SKM-1 (cell line): ENCODE results near the gene KLHDC8A.
"Not testable (repeated sequence)": the region's sequence is repeated elsewhere in the genome, so short reads cannot be mapped to it uniquely, and the experiment has no call there.

Experiments used
- DNase-seq: peaks from one replicate; lab custom pipeline; 2025; ENCODE audit not compliant: unreplicated experiment; lab: John Stamatoyannopoulos, UW

KLHDC8A gene

DNA sequence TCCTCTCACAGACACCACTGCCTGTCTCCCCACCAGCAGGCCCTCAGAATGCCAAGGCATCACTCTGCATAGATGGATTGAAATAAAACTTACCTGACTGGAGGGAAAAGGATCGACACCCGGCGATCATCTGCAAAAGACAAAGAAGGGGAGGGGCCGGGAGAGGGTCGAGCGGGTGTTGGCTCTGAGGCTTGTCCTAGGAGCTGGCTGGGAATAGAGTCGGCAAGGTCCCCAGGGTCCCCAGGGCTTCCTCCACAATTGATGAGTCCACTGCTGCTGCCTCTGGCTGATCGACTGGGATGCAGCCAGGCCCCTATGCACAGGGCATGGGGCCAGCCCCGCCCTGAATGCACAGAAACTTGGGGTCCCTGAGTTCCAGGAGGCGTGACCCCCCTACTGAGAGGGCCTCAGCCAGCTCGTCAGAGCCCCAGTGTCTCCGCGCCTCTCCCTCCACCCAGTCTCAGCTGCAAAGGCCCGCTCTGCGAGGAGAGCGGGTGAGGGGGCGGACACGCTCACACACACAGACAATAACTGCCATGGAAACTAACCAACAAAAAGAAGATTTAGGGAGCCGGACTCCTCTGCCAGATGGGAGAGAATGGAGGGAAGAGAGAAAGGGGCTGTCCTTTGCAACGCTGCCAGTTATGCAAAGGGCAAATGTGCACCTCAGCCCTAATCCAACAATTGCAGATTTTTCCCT lies at the start of gene KLHDC8A:
KLHDC8A (minus strand) TSS at position 483 of the 700 bp plus-strand sequence. CDS start 13,318 bp downstream, outside the sequence.
- DNase-seq, result no peak

DNA sequence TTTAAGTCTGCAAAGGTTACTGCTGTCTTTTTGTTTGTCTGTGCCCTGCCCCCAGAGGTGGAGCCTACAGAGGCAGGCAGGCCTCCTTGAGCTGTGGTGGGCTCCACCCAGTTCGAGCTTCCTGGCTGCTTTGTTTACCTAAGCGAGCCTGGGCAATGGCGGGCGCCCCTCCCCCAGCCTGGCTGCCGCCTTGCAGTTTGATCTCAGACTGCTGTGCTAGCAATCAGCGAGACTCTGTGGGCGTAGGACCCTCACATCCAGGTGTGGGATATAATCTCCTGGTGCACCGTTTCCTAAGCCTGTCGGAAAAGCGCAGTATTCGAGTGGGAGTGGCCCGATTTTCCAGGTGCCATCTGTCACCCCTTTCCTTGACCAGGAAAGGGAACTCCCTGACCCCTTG lies 49.5 kb upstream of the KLHDC8A start:
- DNase-seq, result not testable (repeated sequence)

DNA sequence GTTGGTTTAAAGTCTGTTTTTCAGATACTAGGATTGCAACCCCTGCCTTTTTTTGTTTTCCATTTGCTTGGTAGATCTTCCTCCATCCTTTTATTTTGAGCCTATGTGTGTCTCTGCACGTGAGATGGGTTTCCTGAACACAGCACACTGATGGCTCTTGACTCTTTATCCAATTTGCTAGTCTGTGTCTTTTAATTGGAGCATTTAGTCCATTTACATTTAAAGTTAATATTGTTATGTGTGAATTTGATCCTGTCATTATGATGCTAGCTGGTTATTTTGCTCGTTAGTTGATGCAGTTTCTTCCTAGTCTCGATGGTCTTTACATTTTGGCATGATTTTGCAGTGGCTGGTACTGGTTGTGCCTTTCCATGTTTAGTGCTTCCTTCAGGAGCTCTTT lies 47.8 kb upstream of the KLHDC8A start:
- DNase-seq, result not testable (repeated sequence)

DNA sequence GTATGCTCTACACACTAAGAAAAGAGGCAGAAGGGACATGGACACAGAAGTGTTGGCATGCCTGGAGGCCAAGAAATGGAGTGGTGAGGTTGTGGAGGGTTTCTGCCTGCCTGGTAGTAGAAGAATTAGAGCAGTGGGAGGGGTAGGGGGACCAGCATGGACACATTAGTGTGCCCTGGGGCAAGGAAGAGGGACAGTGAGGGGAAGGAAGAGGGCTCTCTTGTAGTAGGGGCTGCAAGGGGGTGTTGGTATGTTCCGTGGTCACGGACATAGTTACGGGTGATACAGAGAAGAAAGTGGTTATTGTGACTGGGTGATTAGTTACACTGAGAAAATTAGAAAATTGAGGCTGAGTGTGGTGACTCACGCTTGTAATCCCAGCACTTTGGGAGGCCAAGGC lies 41.9 kb upstream of the KLHDC8A start:
- no peak for DNase-seq

DNA sequence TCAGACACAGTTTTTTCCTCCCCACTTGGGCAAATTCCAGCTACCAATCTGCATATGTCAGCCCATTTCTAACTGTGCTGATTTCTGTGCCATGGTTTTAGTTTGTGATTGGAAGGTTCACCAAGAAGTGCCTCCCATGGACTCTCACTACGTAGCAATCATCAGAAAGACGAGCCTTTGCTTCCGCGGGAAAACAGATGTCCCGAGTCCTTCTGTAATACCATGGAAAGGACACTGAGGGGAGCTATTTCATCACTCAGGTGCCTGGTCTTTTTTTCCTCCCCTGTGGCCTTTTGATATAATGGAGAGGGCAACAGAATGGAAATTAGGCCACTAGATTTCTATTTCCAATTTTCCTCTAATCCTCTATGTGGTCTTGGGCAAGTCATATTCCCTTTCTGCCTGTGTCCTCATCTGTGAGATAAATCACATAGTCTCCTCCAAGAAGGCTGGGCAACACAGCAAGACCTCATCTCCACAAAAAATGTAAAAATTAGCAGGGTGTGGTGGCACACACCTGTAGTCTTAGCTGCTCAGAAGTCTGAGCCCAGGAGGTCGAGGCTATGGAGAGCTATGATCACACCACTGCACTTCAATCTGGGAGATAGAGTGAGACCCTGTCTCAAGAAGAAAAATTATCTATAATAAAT lies 40.4 kb upstream of the KLHDC8A start:
- DNase-seq, result no peak

DNA sequence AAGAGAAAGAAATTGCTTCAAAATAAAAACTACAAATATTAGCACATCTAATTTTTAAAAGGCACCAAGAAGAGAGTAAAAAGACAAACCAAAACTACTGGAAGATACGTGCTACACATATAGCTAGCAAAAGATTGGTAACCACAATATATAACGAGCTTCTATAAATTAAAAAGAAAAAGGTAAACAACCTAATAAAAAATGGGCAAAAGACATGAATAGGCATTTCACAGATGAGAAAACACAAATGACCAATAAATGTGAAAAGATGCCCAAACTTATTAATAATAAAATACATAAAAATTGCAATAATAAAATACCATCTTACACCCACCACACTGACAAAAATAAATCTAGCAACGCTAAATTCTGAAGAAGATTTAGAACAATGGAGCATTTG lies 38.9 kb upstream of the KLHDC8A start:
- DNase-seq, result no peak

GRCh38 chr1:205392650-205393049 lies 35.9 kb upstream of the KLHDC8A start:
- no peak for DNase-seq

DNA sequence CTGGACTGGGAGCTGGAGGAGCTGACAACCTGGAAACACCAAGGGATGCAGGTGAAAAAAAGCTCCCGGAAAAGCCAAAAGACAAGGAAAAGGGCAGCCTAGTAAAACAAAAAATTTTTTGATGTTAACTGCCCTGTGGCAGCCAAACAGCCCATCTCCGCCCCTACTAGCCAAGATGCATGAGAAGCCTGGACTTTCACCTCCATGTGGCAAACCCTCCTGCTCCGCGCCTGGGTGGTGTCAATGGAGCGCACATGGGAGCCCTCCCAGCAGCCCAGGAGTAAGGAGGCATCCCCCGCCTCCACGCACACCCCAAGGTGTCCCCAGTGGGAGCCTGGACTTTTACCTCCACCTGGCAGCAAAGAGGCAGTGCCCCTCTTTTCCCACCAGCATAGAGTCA lies 34.7 kb upstream of the KLHDC8A start:
- no peak for DNase-seq

DNA sequence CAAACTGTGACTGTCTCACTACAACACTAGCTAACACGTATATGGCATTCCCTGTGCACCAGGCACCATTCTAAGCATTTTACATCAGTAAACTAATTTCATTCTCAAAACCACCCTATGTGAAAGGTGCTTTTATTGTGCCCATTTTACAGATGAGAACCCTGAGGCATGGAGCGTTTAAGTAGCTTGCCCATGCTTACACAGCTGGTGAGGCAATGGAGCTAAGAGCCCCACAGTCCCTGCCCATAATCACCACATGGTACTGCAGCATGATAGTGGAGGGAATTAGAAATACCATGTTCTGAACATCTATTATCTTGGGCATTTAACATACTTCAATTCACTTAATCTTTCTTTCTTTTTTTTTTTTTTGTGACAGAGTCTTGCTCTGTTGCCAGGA lies 31.1 kb upstream of the KLHDC8A start:
- DNase-seq, result no peak

DNA sequence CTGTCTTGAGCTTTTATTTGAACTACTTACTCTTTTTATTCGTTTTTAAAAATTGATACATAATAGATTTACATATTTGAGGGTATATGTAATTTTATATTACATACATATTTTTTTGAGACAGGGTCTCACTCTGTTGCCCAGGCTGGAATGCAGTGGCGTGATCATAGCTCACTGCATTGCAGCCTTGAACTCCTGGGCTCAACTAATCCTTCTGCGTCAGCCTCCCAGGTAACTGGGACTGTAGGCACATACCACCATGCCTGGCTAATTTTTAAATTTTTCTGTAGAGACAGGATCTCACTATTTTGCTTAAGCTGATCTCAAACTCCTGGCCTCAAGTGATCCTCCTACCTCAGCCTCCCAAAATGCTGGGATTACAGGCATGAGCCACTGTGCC lies 26.3 kb upstream of the KLHDC8A start:
- not testable (repeated sequence) for DNase-seq

DNA sequence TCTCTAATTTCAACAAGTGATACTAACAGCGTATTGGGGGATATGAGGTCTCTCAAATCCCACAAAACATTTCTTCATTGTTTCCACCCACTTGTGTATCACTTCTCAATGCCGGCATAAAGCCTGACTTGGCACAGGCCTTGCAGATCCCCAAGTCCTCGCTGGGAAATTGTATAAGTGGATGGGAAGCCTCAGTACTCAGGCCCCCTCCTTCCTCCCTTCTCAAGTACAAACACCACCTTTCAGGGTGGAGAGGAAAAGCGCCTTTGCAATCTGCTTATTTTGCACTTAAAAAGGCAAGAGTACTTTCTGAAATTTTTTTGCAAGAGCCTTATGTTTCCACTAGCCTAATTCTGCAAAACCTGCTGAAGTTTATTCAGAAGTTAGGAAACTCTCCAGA lies 25.8 kb upstream of the KLHDC8A start:
- no peak for DNase-seq

- no peak for DNase-seq
Measured at GRCh38 chr1:205381305-205381704, 24.6 kb upstream of the KLHDC8A start.

DNA sequence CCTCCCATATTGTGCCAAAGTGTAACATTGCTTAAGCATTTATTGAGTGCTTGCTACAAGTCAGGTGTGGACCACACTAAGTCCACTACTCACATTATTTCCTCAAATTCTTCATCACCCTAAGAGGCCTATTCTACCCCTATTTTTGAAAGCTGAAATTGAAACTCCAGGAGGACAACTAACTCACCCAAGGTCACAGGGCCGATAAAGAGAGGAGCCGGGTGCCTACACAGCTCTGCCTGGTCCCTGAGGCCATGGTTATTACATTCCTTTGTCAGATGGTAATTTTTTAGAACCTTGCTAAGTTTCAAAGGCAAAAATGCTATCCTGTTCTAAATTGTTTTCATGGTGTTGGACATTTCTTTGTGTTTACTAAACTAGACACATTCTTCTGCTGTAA lies 24.2 kb upstream of the KLHDC8A start:
- no peak for DNase-seq

DNA sequence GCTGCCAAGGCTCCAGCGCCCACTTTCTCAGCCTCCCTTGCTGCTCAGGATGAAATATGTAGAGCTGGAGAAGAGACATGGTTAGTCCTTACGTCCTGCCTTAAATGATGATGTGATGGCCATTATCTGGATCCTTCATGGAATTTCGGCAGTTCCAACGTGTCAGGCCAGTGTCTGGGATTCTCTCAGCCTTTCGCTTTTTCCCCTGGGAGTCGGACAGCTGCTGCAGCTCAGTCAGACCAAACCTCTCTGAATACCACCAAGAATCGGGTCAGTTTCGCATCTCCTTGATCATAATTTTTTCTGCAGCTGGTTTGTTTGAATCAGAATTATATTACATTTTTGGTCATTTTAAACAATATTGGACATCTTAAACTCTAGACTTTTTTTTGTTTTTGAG lies 22.3 kb upstream of the KLHDC8A start:
- DNase-seq, result no peak

GRCh38 chr1:205377355-205377754 lies 20.6 kb upstream of the KLHDC8A start:
- DNase-seq, result no peak

DNA sequence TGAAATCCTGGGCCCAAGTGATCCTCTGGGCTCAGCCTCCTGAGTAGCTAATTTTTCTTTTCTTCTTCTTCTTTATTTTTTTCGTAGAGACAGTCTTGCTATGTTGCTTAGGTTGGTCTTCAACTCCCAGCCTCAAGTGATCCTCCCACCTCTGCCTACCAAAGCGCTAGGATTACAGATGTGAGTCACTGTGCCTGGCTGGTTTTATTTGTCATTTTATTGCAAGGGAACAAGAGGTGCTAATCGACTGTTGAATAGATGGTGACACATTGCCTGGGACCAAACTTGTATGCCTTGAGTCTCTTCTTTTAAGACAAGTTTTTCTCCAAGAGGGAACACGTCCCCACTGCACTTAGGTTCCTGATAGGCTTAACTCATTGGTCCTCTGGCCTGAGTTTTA lies 20.0 kb upstream of the KLHDC8A start:
- no peak for DNase-seq

DNA sequence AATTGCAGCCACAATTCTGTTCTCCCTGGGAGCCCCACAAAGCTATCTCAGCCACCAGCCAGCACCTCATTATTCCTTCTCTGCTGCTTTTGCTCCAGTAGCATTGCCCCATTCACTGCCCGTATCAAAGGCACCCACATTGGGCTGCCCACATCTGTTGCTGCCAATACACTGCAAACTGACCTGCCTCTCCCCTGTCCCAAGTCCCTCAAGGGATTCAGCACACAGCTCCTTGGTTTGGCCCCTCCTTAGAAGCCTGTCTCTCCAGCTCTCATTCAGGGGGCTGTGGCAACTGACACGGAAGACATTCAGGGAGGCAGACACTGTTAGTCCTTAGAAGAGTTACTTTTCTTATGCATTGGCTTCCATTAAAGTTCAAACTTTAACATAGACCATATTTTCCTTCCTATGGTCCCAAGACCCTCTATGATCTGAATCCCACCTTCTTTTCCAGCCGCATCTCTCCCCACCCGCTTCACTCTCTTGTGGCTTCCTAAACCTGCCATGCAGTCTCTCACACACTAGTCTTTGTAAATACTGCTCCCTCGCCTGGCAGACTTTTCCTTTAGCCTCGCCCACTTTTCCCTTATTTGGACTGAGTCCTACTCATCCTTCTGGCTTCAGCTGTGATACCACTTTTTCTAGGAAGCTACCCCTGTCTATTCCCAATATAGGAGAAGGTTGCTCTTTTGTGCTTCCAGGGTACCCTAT lies 19.3 kb upstream of the KLHDC8A start:
- DNase-seq, result no peak

GRCh38 chr1:205374210-205375078 lies 17.7 kb upstream of the KLHDC8A start:
- no peak for DNase-seq

DNA sequence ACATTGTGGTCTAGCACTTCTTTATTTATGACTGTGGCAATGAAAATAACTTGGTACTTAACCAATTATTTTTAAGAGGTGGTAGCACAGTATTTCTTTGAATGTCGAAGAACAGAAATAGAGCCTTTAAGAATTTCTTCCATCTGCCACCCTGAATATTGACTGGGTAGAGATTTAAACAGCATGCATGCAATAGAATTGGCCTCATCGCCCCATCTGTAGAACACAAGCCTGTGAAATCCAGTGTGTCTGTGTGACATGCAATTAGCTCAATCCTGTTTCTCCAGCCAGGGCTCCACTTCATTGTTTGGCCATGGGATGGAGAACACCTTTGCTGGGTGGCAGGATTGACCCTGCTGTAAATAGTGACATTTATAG lies 17.1 kb upstream of the KLHDC8A start:
- no peak for DNase-seq

GRCh38 chr1:205373022-205373797 lies 16.5 kb upstream of the KLHDC8A start:
- no peak for DNase-seq
